Uterus (tissue), 4 donors: ENCODE data around the gene IRF1. TPM values are rescaled to one million over a fixed set of nuclear protein-coding genes. Genes with fewer than 3 reads are reported as not detected.
A peak's percentile ranks its signal among the peaks of the same experiment; 100 is the strongest.

ENCODE experiments used
- DNase-seq, 2 donors: peaks; one replicate each; pipeline ENCODE4 v3.0.0-alpha.2; 2019 to 2020
- H3K27ac ChIP-seq, 2 donors: fragments of 200-600 bp; sonication (generic); 1 replicate in 1 of 2; 2 replicates in 1 of 2; pipeline ENCODE4 v1.5.1; 2016 to 2018
- H3K27me3 ChIP-seq, 2 donors: fragments of 200-600 bp; sonication (generic); one replicate each; pipeline ENCODE4 v1.5.1; 2018 to 2019; ENCODE audit warnings: control low read depth in 1 of 2
- H3K36me3 ChIP-seq, 2 donors: fragments of 200-600 bp; sonication (generic); one replicate each; pipeline ENCODE4 v1.5.1; 2019; ENCODE audit warnings: control low read depth in 1 of 2
- H3K4me1 ChIP-seq, 2 donors: fragments of 200-600 bp; sonication (generic); one replicate each; pipeline ENCODE4 v1.5.1; 2018 to 2019; ENCODE audit warnings: control low read depth in 1 of 2
- H3K4me3 ChIP-seq, 2 donors: fragments of 200-600 bp; sonication (generic); 1 replicate in 1 of 2; 2 replicates in 1 of 2; pipeline ENCODE4 v1.5.1; 2018 to 2019; ENCODE audit warnings: mild to moderate bottlenecking in 1 of 2
- H3K9me3 ChIP-seq, 2 donors: fragments of 200-600 bp; sonication (generic); one replicate each; pipeline ENCODE4 v1.5.1; 2019; ENCODE audit warnings: control low read depth in 1 of 2
- CTCF ChIP-seq, 4 experiments: fragments of 200-600 bp in 2 of 4; fragments of 450-650 bp in 2 of 4; sonication (generic) in 2 of 4; IDR thresholded peaks; one replicate each; pipeline ENCODE4 v1.5.1; 2016 to 2019; ENCODE audit warnings: antibody characterized with exemption in 4 of 4, mild to moderate bottlenecking in 2 of 4, moderate library complexity in 1 of 4
- POLR2A ChIP-seq, 2 donors: fragments of 450-650 bp; IDR thresholded peaks; one replicate each; pipeline ENCODE4 v1.6.1; 2016; ENCODE audit warnings: antibody characterized with exemption in 2 of 2, mild to moderate bottlenecking in 1 of 2, moderate library complexity in 1 of 2
- intact Hi-C: fragments of 100-400 bp; cut with DNase I; formaldehyde crosslinking; loops from one replicate; pipeline ENCODE4 v1.15.1; 2023; ENCODE audit warnings: low total_unique reads
- total RNA-seq, 4 donors: library from RNA; depleted of rRNA in 3 of 4; stranded (reverse); fragments of >200 nt in 3 of 4; gene quantifications; one replicate each; pipeline versions ENCODE4 v1.1.0 to v1.2.4, GENCODE V29; 2014 to 2023
- donor health status: DM: yes; HTN: yes; CAD: no.

IRF1 gene
- total RNA-seq, 4 donors from 2014 or later = 3.8 to 110 (median 25.7) TPM

- H3K9me3 ChIP-seq = no peaks in the 10 kb centered on the region
- no peak for TF ChIP-seq CTCF (IDR thresholded peaks at IDR 0.05)
- TF ChIP-seq POLR2A (IDR thresholded peaks at IDR 0.05) = peak in 1 of 2 donors; percentile 21
- H3K27ac ChIP-seq = peak overlapping the region; percentile 88 to 91
- H3K4me3 ChIP-seq = peak overlapping the region; percentile 46 to 58
- DNase-seq = peak; percentile 88 to 89
- no peaks in the 10 kb centered on the region for H3K27me3 ChIP-seq
- no peaks in the 10 kb centered on the region for H3K36me3 ChIP-seq
- intact Hi-C loops = loop anchor here (5.0 kb wide), 1 partner anchor 70 kb away; no protein-coding TSS in a partner anchor
- peaks cover 0 to 6% of the 10 kb centered on the region in 2 donors for H3K4me1 ChIP-seq
Observed at GRCh38 chr5:132496631-132497487, 6.3 kb upstream of the IRF1 start.

- Histone ChIP-seq H3K36me3 (no peaks in the 10 kb centered on the region), H3K4me3 (peak overlapping the region; percentile 46 to 58), H3K4me1 (peaks cover 5 to 11% of the 10 kb centered on the region in 2 donors), H3K9me3 (no peaks in the 10 kb centered on the region), H3K27me3 (no peaks in the 10 kb centered on the region), H3K27ac (peak overlapping the region; percentile 88 to 91)
- intact Hi-C loops = loop anchor here (5.0 kb wide), 1 partner anchor 69 kb away; no protein-coding TSS in a partner anchor
- peak; percentile 88 to 89 for DNase-seq
- TF ChIP-seq CTCF (IDR thresholded peaks at IDR 0.05) = no peak
- TF ChIP-seq POLR2A (IDR thresholded peaks at IDR 0.05) = no peak
Observed at GRCh38 chr5:132496191-132496630, 5.6 kb upstream of the IRF1 start.

- Histone ChIP-seq H3K36me3 (no peaks in the 10 kb centered on the region), H3K4me3 (peak overlapping the region; percentile 46 to 58), H3K4me1 (peaks cover 8 to 11% of the 10 kb centered on the region in 2 donors), H3K27ac (peak overlapping the region; percentile 88 to 91), H3K9me3 (no peaks in the 10 kb centered on the region), H3K27me3 (no peaks in the 10 kb centered on the region)
- peak; percentile 93 to 94 for DNase-seq
- intact Hi-C loops = loop anchor here (5.0 kb wide), 1 partner anchor 68 kb away; no protein-coding TSS in a partner anchor
- TF ChIP-seq CTCF (IDR thresholded peaks at IDR 0.05) (peak; percentile 13 to 19 (median 18)), POLR2A (IDR thresholded peaks at IDR 0.05) (peak; percentile 20 to 43)
Observed at GRCh38 chr5:132495667-132496190, 5.2 kb upstream of the IRF1 start.

- no peak for DNase-seq
- no peaks in the 10 kb centered on the region for H3K27me3 ChIP-seq
- H3K27ac ChIP-seq = peak overlapping the region; percentile 88 to 91
Observed at GRCh38 chr5:132493821-132494220, 3.2 kb upstream of the IRF1 start.

More at GRCh38 chr5:132493821-132494220, 3.2 kb upstream of the IRF1 start:
- Histone ChIP-seq H3K4me1 (peaks cover 8 to 11% of the 10 kb centered on the region in 2 donors), H3K9me3 (no peaks in the 10 kb centered on the region), H3K4me3 (no peak overlapping the region), H3K36me3 (no peaks in the 10 kb centered on the region)
- intact Hi-C loops = no loop called here
- TF ChIP-seq POLR2A (IDR thresholded peaks at IDR 0.05) (no peak), CTCF (IDR thresholded peaks at IDR 0.05) (no peak)
